Measurements from ENCODE around the gene VWF. TPM values are rescaled to one million over a fixed set of nuclear protein-coding genes. Genes with fewer than 3 reads are reported as not detected.

Gene VWF
- total RNA-seq, 1 donor from 2014 or later = 733 TPM

DNA sequence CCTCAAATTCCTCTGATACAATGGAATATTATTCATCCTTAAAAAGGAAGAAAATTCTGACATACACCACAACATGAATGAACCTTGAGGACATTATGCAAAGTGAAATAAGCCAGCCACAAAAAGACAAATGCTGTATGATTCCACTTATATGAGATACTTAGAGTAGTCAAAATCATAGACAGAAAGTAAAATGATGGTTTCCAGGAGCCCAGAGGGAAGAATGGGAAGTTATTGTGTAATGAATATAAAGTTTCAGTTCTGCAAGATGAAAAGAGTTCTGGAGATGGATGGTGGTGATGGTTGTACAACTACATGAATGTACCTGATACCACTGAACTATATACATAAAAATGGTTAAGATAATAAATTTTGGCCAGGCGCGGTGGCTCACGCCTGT is 18.3 kb downstream of the VWF start:
- no peak for DNase-seq (ENCODE audit: low spot score)

DNA sequence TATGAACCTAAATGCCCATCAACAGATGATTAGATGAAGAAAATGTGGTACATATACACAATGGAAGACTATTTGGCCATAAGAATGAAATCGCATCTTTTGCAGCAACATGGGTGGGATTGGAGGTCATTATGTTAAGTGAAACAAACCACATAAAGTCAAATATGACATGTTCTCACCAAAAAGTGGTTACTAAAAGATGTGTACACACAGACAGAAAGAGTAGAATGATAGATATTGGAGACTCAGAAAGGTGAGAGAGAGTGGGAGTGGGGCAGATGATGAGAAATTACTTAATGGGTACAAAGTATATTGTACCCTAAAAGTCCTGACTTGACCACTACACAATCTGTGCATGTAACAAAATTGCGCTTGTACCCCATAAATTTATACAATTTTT is 19.6 kb downstream of the VWF start:
- DNase-seq (ENCODE audit: low spot score) = no peak

DNA sequence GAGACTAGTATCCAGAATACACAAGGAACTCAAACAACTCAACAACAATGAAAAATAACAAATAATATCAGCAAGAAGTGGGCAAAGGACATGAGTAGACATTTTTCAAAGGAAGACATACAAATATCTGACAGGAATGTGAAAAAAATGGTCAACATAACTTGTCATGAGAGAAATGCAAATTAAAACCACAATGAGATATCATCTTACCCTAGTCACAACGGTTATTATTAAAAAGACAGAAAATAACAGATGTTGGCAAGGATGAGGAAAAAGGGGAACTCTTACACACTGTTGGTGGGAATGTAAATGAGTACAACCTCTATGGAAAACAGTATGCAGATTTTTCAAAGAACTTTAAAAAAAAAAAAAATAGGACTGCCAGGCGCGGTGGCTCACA is 20.4 kb downstream of the VWF start:
- no peak for DNase-seq (ENCODE audit: low spot score)

DNA sequence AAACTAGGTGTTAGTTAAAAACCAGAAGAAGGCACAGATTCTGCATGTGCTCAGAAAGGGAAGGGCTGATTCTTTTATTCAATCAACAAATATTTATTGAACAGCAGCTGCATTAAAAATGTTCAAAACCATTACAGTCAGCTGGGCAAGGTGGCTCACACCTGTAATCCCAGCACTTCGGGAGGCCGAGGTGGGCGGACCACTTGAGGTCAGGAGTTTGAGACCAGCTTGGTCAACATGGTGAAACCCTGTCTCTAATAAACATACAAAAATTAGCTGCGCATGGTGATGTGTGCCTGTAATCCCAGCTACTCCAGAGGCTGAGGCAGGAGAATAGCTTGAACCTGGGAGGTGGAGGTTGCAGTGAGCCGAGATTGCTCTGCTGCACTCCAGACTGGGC is 22.4 kb downstream of the VWF start:
- peak; percentile 65 for DNase-seq (ENCODE audit: low spot score)

DNA sequence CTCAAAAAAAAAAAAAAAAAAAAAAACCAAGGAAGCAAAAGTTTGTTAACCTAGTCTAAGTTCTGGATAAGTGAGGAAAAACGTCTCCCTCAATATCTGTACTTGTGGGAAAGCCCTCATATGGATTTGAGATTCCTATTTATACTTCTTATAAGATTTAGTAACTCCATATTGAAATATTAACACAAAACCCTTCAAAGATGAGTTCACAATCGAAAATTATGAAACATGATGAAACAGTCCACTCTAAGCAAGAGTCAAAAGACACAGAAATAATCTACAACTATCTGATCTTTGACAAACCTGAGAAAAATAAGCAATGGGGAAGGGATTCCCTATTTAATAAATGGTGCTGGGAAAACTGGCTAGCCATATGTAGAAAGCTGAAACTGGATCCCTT is 25.2 kb downstream of the VWF start:
- no peak for DNase-seq (ENCODE audit: low spot score)

DNA sequence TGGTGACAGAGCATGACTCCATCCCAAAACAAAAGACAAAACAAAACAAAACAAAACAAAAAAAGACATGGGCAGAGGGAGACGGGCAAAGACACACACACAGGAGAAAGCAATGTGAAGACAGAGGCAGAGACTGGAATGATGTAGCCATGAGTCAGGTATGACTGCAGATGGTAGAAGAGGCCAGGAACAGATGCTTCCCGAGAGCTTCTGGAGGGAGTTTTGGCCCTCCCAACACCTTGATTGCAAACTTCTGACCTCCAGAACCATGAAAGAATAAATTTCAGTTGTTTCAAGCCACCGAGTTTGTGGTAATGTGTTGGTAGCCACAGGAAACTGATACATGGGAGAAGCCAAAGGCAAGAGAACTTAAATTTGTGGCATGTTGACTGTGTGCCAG is 27.1 kb downstream of the VWF start:
- no peak for DNase-seq (ENCODE audit: low spot score)

DNA sequence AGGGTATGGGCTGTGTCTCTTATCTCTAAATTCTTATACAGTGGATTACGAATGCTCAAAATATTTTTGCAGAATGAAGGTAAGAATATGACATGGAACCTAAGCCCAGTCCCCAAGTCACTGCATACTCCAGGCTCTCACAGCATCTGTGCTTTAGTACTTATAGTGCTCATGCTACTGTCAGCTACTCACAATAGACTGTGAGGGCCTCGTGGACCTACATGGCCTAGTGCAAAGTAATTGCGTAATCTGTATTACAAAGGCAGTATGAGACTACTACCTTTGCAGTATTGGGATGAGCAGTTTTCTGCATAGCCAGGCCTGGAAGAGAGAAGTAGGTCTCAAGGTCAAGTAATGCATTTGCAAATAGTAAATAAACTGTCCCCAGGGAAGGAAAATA is 27.9 kb downstream of the VWF start:
- DNase-seq (ENCODE audit: low spot score) = no peak

DNA sequence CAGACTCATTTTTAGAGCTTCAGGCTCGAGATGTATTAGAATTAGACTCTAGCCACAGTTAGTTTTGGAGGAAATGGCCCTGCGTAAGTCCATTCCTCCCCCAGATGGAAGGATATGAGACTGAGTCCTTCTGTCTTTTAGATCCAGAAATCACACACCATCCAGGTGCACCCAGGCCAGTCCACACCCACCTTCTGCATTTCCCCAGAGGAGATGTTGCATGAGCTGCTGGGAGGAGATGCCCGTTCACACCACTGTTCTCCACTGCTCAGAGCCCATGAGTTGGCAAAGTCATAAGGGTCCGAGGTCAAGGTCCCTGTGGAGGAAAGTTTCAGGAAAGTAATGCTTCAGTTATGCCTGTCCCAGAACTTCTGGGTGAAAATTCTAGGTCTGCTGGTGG is 29.2 kb downstream of the VWF start:
- DNase-seq (ENCODE audit: low spot score) = peak; percentile 59

DNA sequence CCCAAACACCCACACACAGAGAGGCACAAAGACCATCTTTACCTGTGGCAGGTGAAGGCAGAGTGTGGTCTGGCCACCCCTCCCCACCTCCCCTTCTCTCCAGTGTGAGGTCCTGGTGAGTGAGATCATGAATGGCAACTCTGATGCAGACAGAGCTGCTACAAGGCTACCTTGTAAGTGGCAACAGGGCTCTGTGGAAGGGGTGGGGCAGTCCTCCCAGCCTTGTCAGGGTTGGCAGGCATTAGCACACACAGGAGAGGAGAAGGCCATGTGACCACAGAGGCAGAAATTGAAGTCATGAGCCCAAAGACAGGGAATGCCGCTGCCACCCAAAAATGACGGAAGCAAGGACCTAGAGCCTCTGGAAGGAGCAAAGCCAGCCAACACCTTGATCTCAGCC is 30.7 kb downstream of the VWF start:
- DNase-seq (ENCODE audit: low spot score) = peak; percentile 59

DNA sequence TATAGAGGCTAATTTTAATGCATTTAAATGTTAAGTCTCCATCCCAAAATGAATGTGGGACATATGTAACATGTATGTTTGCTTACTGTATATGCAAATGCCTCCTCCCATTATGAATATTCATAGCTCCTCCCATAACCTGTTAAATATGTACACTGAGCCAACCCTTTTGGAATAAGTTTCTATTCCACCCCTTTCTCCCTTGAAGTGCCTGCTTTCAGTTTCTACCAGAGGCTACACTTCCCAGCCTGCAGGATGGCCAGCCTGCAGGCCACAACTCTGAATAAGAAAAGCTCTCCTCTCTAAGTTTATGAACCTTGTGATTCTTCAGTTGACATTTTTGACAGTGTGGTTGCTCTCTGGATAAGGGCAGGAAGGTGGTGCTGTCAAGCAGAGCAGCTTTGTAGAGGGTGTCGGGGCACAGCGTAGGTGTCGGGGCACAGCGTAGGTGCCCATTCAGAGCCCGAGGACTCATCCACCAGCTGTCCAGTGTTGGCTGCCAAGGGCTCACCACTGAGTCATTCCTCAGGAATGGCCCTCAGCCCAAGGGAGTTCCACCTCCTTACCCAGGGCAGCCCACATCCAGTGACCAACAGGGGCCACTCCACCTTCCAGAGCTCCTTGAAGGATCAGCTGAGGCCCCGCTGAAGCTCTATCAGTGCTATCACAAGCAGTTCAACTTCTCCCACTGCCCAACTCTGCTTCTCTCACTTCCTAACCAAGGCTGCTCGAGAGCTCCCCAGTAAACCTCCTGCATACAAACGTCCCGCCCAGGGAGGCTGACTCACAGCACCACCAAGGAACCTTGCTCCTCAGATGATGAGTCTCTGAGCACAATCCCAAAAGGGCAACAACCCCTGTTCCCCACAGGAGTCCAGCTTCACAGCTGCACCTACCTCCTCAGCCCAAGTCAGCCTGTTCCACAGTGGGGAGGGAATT is 31.4 kb downstream of the VWF start:
- peak; percentile 88 for DNase-seq (ENCODE audit: low spot score)

DNA sequence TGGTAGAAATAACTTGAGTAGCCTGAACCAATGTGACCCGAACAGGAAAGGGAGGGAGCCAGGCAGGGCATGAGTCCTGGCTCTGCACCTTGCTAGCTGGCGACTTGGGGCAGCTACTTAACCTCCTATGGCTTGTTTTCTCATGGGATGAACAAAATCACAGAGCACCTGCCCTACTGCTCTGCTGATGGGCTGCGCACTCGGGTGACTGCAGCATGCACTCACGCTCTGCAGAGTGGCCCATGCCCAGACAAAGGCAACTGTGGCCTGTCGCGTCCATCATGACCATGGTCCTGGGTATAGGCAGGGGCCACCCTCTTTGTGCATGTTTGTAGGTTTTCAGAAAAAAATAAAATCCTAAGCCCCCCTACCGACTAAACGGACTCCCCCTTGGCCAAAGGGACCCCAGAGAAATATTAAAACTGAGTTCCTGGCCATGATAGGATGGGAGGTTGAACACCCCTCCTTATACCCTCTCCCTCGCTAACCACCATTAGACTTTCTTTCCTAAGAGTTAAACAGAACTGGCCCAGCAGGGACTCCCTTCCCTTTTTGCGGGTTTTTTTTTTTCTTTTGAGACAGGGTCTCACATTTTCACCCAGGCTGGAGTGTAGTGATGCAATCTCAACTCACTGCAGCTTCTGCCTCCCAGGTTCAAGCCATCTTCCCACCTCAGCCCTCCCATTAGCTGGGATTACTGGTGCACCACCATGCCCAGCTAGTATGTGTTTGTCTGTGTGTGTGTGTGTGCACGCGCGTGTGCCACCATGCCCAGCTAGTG is 32.5 kb downstream of the VWF start:
- DNase-seq (ENCODE audit: low spot score) = peak; percentile 37

DNA sequence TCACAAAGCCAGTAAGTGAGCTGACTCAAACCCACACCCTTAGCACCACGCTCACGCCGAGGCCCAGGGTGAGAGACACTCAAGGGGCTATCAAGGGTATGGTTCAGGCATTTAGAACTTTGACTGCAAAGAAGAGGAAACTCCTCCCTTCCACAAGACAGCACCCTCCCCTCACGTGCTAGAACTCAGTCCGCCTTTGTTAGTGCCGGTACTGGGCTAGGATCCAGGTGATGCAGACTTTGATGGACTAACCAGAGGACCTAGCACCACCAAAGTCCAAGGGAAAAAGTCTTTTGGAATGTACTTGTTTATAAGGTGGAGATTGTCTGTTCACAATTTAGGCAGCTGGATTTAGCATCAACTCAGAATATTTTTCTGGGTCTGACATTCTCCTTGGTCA is 33.7 kb downstream of the VWF start:
- peak; percentile 20 for DNase-seq (ENCODE audit: low spot score)

DNA sequence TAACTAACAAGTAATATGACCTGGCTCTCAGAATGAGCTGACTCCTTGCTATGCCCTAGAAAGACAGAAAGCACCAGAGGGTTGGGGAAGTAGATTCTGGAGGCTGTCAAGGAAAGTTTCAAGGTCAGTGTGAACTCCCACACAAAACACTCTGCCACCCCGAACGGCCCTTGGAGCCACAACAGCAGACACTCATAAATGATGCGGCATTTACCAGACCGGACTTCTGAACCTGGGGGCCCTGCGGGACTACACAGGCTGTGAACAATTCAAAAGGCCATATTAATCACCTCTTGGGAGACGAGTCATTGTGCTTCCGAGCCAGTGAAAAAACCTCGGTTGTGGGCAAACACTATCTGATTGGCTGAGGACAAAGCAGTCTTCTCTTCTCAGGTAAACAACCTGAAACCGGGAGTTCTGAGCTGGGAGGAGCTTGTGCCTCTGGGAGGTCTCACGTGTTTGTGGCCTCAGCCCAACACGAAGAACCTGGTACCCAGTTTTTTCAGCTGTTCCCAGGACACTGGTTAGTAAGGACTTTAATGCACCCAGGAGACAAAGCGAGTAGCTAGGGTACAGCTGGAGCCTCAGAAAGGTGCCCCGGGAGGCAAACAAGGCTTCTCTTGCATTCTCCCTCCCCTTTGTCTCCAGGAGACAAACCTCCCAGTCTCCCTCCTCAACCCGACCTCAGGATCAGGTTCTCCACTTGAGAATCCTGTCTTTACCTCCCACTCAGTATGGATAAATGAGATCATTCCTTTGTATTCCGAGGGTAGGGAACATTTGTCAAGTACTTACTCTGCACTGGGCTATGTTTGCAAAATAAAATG is 35.3 kb downstream of the VWF start:
- peak; percentile 57 for DNase-seq (ENCODE audit: low spot score)

DNA sequence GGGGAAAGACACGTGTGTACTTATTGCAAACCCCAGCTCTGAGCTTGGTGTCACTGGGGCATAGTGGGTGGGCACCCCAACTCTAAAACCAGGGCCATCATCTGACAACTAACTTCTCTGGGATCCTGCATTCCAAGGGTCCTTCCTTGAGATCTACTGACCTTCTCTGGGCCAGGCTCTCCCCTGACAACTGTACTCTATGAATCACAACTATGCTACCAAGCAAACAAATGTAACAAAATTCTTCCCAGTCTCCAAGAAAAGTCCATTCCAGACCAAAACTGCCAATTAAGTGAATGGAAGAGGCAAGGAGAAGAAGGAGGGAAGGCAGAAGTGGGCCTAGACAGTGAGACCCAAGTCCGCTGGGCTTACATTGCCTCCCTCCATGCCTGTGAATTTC is 38.2 kb downstream of the VWF start:
- DNase-seq (ENCODE audit: low spot score) = no peak

DNA sequence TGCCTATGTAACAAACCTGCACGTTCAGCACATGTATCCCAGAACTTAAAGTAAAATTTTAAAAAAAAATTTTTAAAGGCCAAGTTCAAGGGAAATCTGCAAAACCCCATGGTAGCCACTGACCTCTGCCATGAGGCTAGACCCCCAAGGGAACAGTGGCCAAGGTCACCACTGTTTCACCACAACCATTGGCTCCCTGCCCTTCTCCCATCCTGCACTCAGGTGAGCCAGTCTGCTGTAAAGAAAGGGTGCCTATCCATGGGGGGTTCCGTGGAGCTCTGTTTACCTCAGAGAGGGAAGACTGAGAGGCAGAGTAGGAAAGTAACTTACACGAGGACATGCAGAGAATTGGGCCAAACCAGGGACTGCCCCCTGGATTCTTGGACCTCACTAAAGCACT is 38.6 kb downstream of the VWF start:
- DNase-seq (ENCODE audit: low spot score) = peak; percentile 76

DNA sequence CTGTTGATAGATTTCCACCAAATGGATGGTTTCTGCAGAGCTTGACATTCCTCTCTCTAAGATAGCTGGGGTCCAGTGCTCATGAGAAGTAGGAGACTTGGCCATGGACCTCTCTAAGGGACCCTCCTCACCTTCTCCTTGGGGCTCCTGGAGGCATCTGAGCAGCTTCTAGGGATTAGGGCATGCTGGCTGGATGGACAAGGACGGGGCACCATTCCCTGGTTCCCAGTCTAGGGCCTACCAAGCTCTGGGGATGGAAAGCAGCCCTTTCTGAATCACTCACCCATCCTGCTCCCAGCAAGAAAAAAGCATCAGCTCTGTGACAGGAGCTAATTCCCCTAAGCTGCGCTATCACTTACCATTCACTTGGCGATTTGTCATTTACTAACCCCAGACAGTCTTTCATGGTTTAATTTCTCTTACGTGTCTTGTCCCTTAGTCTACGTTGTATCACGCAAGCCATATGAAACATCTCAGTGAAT is 39.5 kb downstream of the VWF start:
- peak; percentile 39 for DNase-seq (ENCODE audit: low spot score)

DNA sequence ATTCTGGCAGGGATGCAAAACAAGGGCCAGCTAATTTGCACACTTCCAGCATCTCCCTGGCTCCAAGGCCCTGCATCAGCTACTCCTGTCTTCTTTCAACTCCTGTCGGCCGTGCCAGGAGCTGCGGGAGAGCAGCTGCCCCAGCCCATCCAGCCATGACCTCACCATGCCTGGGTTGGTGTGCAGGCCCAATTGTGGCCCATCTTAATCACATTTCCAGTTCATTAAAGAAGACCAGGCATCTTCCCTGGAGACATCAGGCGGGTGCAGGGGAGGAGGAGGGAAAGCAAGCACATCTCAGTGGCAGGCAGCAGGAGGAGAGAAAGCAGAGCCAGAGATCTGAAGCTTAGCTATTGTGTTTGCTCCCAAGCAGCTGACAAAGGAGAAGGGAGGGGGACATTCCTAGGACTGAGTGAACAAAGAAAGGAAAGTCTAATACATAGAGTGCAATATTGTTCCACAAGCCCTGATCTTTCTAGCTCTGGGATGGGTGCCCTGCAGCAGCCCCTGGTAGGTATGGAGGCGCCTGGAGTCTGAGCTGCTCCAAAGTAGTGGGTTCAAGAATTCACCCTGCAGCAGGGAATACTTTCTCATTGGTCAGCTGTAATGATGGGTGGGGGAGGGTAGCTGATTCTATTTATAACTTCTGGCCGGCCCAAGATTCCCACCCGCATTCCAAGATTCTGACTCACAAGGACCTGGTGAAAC is 40.1 kb downstream of the VWF start:
- peak; percentile 74 for DNase-seq (ENCODE audit: low spot score)

DNA sequence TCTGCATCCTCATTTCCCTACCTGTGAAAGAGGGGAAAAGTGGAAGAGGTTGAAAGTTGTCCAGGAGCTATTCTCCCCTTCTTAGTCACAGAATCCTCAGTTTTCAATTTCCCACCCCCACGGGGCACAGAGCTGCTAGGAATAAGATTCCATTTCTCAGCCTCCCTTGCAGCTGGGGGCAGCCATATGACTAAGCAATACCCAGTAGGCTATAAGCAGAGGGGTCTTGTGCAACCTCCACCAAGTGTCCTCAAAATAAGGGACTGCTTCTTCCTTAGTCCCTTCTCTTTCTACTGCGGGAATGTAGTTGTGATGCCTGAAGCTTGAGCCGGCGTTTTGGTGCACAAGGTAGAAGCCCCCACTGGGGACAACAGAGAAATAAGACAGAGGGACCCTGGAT is 40.9 kb downstream of the VWF start:
- DNase-seq (ENCODE audit: low spot score) = peak; percentile 39

DNA sequence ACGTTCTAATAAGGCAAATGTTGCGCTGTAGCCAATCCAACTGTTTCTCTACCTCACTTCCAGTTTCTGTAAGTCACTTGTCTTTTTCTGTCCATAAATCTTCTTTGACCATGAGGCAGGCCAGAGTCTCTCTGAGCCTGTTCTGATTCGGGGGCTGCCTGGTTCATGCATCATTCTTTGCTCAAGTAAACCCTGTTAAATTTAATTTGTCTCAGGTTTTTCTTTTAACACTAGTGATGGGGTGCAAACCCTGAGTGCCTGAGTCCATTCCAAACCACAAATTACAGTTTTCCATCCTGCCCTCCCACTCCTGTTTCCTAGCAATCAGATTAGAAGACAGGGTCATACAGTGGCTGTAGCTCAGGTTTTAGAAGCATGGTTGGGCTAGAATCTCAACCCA is 41.9 kb downstream of the VWF start:
- no peak for DNase-seq (ENCODE audit: low spot score)

DNA sequence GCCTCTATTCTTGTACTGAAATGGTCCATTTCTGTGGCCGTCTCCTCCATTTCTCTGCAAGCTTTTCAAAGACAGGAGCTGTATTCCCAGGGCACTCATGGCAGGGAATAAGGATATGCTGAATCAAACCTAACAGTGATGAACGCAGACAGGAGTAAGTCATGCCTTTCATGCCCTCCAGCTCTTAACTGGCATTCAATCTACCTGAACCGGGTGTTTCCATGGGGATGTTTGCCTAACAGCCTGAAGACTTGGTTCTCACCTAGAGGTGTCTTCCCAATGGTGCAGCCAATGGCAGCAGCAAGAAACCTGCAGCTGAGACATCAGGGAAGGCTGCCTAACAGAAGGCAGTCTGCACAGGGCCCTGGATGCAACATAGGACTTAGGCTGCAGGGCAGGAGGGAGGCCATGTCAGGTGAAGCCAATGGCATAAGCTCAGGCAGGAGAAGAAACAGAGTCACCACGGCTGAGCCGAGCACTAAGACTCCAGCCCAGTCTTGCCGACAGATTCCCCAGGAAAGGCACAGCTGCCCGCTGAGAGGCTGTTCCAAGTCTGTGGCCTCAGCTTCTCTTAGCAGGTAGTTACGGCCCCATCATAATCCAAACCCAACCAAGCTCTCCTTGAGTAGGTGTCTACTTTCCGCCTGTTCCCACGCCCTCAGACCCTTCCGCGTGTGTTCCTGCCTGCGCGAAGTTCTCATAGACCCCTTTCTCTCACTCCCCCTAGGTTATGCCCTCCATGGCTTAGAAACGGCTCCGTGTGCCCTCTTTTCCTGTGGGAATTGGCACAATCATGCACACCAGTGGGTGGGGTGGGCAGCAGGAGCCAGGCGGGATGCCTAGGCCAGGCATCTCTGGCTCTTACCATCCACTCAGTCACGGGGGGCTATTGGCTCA is 44.1 kb downstream of the VWF start:
- DNase-seq (ENCODE audit: low spot score) = peak; percentile 49
